Large intestine (tissue), 3 donors: ENCODE measurements around the gene NPIPB6. TPM values are rescaled to one million over a fixed set of nuclear protein-coding genes. Genes with fewer than 3 reads are reported as not detected.

ENCODE experiments used
- DNase-seq, 2 donors: peaks; one replicate each; pipeline versions ENCODE4 v3.0.0 to v3.0.0-alpha.2; 2013
- H3K27ac ChIP-seq: one replicate; pipeline ENCODE4 v1.5.1; 2013; ENCODE audit warnings: low read length
- H3K27me3 ChIP-seq: 2 replicates; pipeline ENCODE4 v1.6.1; 2013; ENCODE audit warnings: low read length; ENCODE audit not compliant: control insufficient read depth, insufficient read depth
- H3K36me3 ChIP-seq: 2 replicates; pipeline ENCODE4 v1.6.1; 2013; ENCODE audit warnings: low read length; ENCODE audit not compliant: control insufficient read depth, insufficient read depth
- H3K4me1 ChIP-seq: one replicate; pipeline ENCODE4 v1.6.1; 2013; ENCODE audit warnings: low read length; ENCODE audit not compliant: control insufficient read depth, insufficient read depth
- H3K4me3 ChIP-seq: one replicate; pipeline ENCODE4 v1.5.1; 2013; ENCODE audit warnings: low read length
- H3K9me3 ChIP-seq: one replicate; pipeline ENCODE4 v1.6.1; 2013; ENCODE audit warnings: mild to moderate bottlenecking, low read depth, low read length, moderate library complexity; ENCODE audit not compliant: control insufficient read depth
- WGBS: methylation state at CpG from one replicate; pipeline ENCODE4 v1.1.5; 2013; ENCODE audit warnings: low lambda C conversion rate; ENCODE audit not compliant: insufficient coverage; 5-methylcytosine and 5-hydroxymethylcytosine counted together
- polyA plus RNA-seq: library from polyadenylated mRNA; unstranded; fragments of 120-200 nt; gene quantifications from one replicate; pipeline ENCODE4 v1.2.1, GENCODE V29; 2013

NPIPB6 gene
- polyA plus RNA-seq, 1 donor, result 1.8 TPM

- no peaks in the 10 kb centered on the region for H3K27me3 ChIP-seq
- H3K9me3 ChIP-seq, result no peaks in the 10 kb centered on the region
- no peaks in the 10 kb centered on the region for H3K36me3 ChIP-seq
- DNase-seq, result no peak
- 100% methylated on average over 2 of the region's 10 CpGs for WGBS
- no peaks in the 10 kb centered on the region for H3K4me1 ChIP-seq
- no peak overlapping the region for H3K27ac ChIP-seq
- no peak overlapping the region for H3K4me3 ChIP-seq
Measured at GRCh38 chr16:28312327-28312726, 51.0 kb downstream of the NPIPB6 start.

GRCh38 chr16:28311913-28312312, 51.4 kb downstream of the NPIPB6 start:
- WGBS, result no CpG with 5 or more reads among the region's 14 CpGs
- Histone ChIP-seq H3K36me3 (no peaks in the 10 kb centered on the region), H3K27me3 (no peaks in the 10 kb centered on the region), H3K4me1 (no peaks in the 10 kb centered on the region), H3K27ac (no peak overlapping the region), H3K4me3 (no peak overlapping the region), H3K9me3 (no peaks in the 10 kb centered on the region)
- DNase-seq, result no peak

GRCh38 chr16:28311413-28311812, 51.9 kb downstream of the NPIPB6 start:
- H3K4me1 ChIP-seq, result no peaks in the 10 kb centered on the region
- DNase-seq, result no peak
- H3K27ac ChIP-seq, result no peak overlapping the region
- no peaks in the 10 kb centered on the region for H3K9me3 ChIP-seq
- no peaks in the 10 kb centered on the region for H3K27me3 ChIP-seq
- no CpG with 5 or more reads among the region's 4 CpGs for WGBS
- no peak overlapping the region for H3K4me3 ChIP-seq
- no peaks in the 10 kb centered on the region for H3K36me3 ChIP-seq

- DNase-seq, result no peak
- Histone ChIP-seq H3K4me3 (no peak overlapping the region), H3K36me3 (no peaks in the 10 kb centered on the region), H3K4me1 (no peaks in the 10 kb centered on the region), H3K27me3 (no peaks in the 10 kb centered on the region), H3K9me3 (no peaks in the 10 kb centered on the region), H3K27ac (no peak overlapping the region)
- no CpG with 5 or more reads among the region's 11 CpGs for WGBS
Measured at GRCh38 chr16:28310796-28311195, 52.5 kb downstream of the NPIPB6 start.

- H3K27me3 ChIP-seq, result no peaks in the 10 kb centered on the region
- no peaks in the 10 kb centered on the region for H3K4me1 ChIP-seq
- no peak overlapping the region for H3K4me3 ChIP-seq
- H3K36me3 ChIP-seq, result no peaks in the 10 kb centered on the region
- H3K9me3 ChIP-seq, result no peaks in the 10 kb centered on the region
- no peak for DNase-seq
- no peak overlapping the region for H3K27ac ChIP-seq
- WGBS, result no CpG with 5 or more reads among the region's 20 CpGs
Measured at GRCh38 chr16:28309811-28310311, 53.4 kb downstream of the NPIPB6 start.

- DNase-seq, result no peak
- no peaks in the 10 kb centered on the region for H3K36me3 ChIP-seq
- H3K27ac ChIP-seq, result no peak overlapping the region
- H3K4me3 ChIP-seq, result no peak overlapping the region
- H3K27me3 ChIP-seq, result no peaks in the 10 kb centered on the region
- no peaks in the 10 kb centered on the region for H3K4me1 ChIP-seq
- H3K9me3 ChIP-seq, result no peaks in the 10 kb centered on the region
- no CpG with 5 or more reads among the region's 14 CpGs for WGBS
Measured at GRCh38 chr16:28308794-28309584, 54.3 kb downstream of the NPIPB6 start.

- Histone ChIP-seq H3K36me3 (no peaks in the 10 kb centered on the region), H3K27ac (no peak overlapping the region), H3K9me3 (no peaks in the 10 kb centered on the region), H3K4me1 (no peaks in the 10 kb centered on the region), H3K4me3 (no peak overlapping the region), H3K27me3 (no peaks in the 10 kb centered on the region)
- DNase-seq, result no peak
- no CpG with 5 or more reads among the region's 5 CpGs for WGBS
Measured at GRCh38 chr16:28307936-28308335, 55.4 kb downstream of the NPIPB6 start.

- no peak for DNase-seq
Measured at GRCh38 chr16:28304214-28304613, 59.1 kb downstream of the NPIPB6 start.

GRCh38 chr16:28303132-28303531, 60.2 kb downstream of the NPIPB6 start:
- DNase-seq, result no peak
- no peak overlapping the region for H3K27ac ChIP-seq
- no peaks in the 10 kb centered on the region for H3K36me3 ChIP-seq
- no peaks in the 10 kb centered on the region for H3K9me3 ChIP-seq
- no peaks in the 10 kb centered on the region for H3K27me3 ChIP-seq
- H3K4me1 ChIP-seq, result no peaks in the 10 kb centered on the region
- H3K4me3 ChIP-seq, result no peak overlapping the region

More at GRCh38 chr16:28304214-28304613, 59.1 kb downstream of the NPIPB6 start:
- Histone ChIP-seq H3K36me3 (no peaks in the 10 kb centered on the region), H3K4me3 (no peak overlapping the region), H3K27ac (no peak overlapping the region), H3K27me3 (no peaks in the 10 kb centered on the region), H3K9me3 (no peaks in the 10 kb centered on the region), H3K4me1 (no peaks in the 10 kb centered on the region)
- WGBS, result no CpG with 5 or more reads among the region's 8 CpGs

GRCh38 chr16:28301620-28302019, 61.7 kb downstream of the NPIPB6 start:
- no peaks in the 10 kb centered on the region for H3K36me3 ChIP-seq
- no peak for DNase-seq
- H3K9me3 ChIP-seq, result no peaks in the 10 kb centered on the region
- H3K4me1 ChIP-seq, result no peaks in the 10 kb centered on the region
- no peak overlapping the region for H3K27ac ChIP-seq
- no CpG with 5 or more reads among the region's 2 CpGs for WGBS
- no peaks in the 10 kb centered on the region for H3K27me3 ChIP-seq
- no peak overlapping the region for H3K4me3 ChIP-seq

GRCh38 chr16:28301154-28301553, 62.2 kb downstream of the NPIPB6 start:
- Histone ChIP-seq H3K4me3 (no peak overlapping the region), H3K9me3 (no peaks in the 10 kb centered on the region), H3K27me3 (no peaks in the 10 kb centered on the region), H3K27ac (no peak overlapping the region), H3K4me1 (no peaks in the 10 kb centered on the region), H3K36me3 (no peaks in the 10 kb centered on the region)
- WGBS, result no CpG with 5 or more reads among the region's 6 CpGs
- no peak for DNase-seq
